Prostate gland (tissue), 2 donors: ENCODE measurements around the gene TMEM204. TPM values are rescaled to one million over a fixed set of nuclear protein-coding genes. Genes with fewer than 3 reads are reported as not detected.

Experiments
- DNase-seq: peaks from one replicate; pipeline ENCODE4 v3.0.0-alpha.2; 2019; ENCODE audit warnings: low spot score
- H3K27ac ChIP-seq, 2 donors: fragments of 200-600 bp; sonication (generic); 2 replicates each; pipeline ENCODE4 v1.5.1; 2017 to 2019
- H3K27me3 ChIP-seq: fragments of 200-600 bp; sonication (generic); replicated peaks from 2 replicates; pipeline ENCODE4 v1.5.1; 2019; ENCODE audit not compliant: insufficient read depth
- H3K36me3 ChIP-seq, 2 donors: fragments of 200-600 bp; sonication (generic); 1 replicate in 1 of 2; 2 replicates in 1 of 2; pipeline versions ENCODE4 v1.5.1 to v1.8.1; 2017 to 2019
- H3K4me1 ChIP-seq: fragments of 200-600 bp; sonication (generic); replicated peaks from 2 replicates; pipeline ENCODE4 v1.5.1; 2019
- H3K4me3 ChIP-seq, 2 donors: fragments of 200-600 bp; sonication (generic); 2 replicates each; pipeline ENCODE4 v1.5.1; 2017 to 2019
- H3K9me3 ChIP-seq: fragments of 200-600 bp; sonication (generic); 2 replicates; pipeline ENCODE4 v1.5.1; 2017
- POLR2A ChIP-seq: fragments of 450-650 bp; IDR thresholded peaks from one replicate; pipeline ENCODE4 v1.6.1; 2016; ENCODE audit warnings: antibody characterized with exemption, mild to moderate bottlenecking
- POLR2AphosphoS5 ChIP-seq: sonication (generic); formaldehyde crosslinking; IDR thresholded peaks from one replicate; pipeline ENCODE4 v1.6.1; 2017; ENCODE audit warnings: antibody characterized with exemption
- WGBS: methylation state at CpG from one replicate; pipeline ENCODE4 v1.1.5; 2018; 5-methylcytosine and 5-hydroxymethylcytosine counted together
- intact Hi-C: fragments of 100-400 bp; cut with DNase I; formaldehyde crosslinking; loops from one replicate; pipeline ENCODE4 v1.14.2; 2022
- total RNA-seq, 2 donors: library from RNA; depleted of rRNA; stranded (reverse); fragments of >200 nt; gene quantifications; one replicate each; pipeline ENCODE4 v1.1.0, GENCODE V29; 2016
- TF ChIP-seq, protein P1 (sequence below), 4 experiments: fragments of 200-600 bp in 2 of 4; fragments of 450-650 bp in 2 of 4; sonication (generic) in 2 of 4; IDR thresholded peaks; 1 replicate in 3 of 4; 2 replicates in 1 of 4; pipeline ENCODE4 v1.5.1; 2016 to 2019; ENCODE audit warnings: antibody characterized with exemption in 4 of 4, mild to moderate bottlenecking in 2 of 4, moderate library complexity in 2 of 4

TMEM204 gene
- total RNA-seq, 2 donors from 2014 or later: 20.7 to 33.9 TPM

DNA sequence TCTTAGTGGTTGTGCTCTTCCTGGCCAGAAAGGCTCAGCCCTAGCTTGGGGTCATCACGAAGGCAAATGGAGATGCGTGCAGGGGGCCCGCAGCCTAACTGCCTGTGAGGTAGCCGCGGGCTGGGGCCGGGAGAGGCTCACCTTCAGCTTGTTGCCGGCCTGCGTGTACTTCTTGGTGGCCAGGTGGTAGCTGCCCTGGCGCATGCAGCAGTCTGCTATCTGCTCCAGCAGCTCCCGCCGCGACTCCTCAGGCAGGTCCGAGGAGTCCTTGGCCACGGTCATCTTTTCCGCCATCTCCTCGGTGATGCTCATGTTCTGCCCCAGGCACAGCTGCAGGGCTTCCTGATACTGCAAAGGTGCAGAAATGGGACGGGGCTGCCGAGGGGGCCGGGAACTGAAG, 13.0 kb upstream of the TMEM204 start:
- Histone ChIP-seq H3K4me3 (no peak overlapping the region), H3K4me1 (no peaks in the 10 kb centered on the region), H3K27ac (no peak overlapping the region), H3K9me3 (no peaks in the 10 kb centered on the region), H3K27me3 (no peaks in the 10 kb centered on the region), H3K36me3 (peaks cover 0 to 10% of the 10 kb centered on the region in 2 donors)
- WGBS: 92% methylated on average over 19 of the region's 19 CpGs
- TF ChIP-seq, protein P1, sequence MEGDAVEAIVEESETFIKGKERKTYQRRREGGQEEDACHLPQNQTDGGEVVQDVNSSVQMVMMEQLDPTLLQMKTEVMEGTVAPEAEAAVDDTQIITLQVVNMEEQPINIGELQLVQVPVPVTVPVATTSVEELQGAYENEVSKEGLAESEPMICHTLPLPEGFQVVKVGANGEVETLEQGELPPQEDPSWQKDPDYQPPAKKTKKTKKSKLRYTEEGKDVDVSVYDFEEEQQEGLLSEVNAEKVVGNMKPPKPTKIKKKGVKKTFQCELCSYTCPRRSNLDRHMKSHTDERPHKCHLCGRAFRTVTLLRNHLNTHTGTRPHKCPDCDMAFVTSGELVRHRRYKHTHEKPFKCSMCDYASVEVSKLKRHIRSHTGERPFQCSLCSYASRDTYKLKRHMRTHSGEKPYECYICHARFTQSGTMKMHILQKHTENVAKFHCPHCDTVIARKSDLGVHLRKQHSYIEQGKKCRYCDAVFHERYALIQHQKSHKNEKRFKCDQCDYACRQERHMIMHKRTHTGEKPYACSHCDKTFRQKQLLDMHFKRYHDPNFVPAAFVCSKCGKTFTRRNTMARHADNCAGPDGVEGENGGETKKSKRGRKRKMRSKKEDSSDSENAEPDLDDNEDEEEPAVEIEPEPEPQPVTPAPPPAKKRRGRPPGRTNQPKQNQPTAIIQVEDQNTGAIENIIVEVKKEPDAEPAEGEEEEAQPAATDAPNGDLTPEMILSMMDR (IDR thresholded peaks at IDR 0.05): no peak
- TF ChIP-seq POLR2A (no peak), POLR2AphosphoS5 (no peak)
- intact Hi-C loops: no loop called here
- DNase-seq: no peak

DNA sequence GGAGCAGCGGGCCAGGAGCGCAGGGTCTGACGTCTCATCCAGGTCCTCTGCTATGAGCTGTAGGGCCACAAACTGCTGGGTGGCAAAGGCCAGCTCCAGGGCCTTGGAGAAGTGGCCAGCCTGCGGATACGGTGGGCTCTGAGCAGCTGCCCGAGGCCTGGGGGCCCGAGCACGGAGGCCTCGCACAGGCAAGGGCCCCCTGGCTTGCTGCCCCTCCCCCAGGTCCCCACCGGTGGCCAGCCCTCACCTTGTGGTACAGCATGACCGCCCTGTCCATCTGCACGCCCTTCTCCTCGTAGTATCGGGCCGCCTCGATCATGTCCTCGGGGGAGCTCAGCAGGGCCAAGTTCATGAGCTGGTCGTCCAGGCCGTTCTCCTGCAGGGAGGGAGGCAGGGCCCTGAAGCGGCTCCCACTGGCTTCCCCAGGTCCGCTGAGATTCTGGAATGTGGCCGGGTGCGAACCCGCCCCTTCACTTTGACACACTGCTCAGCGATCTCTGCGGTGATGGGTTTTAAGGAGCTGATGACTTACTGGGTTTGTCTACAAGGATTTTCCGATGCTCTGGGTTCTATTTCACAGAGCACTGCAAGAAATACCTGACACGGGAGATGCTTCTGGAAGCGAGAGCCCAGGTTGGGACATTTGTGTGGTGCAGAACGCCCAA, 9.8 kb upstream of the TMEM204 start:
- no peak overlapping the region for H3K27ac ChIP-seq
- H3K4me1 ChIP-seq: no peaks in the 10 kb centered on the region
- intact Hi-C loops: no loop called here
- H3K9me3 ChIP-seq: no peaks in the 10 kb centered on the region
- TF ChIP-seq POLR2AphosphoS5: no peak
- no peak for TF ChIP-seq POLR2A
- TF ChIP-seq, protein P1 (IDR thresholded peaks at IDR 0.05): no peak
- DNase-seq: no peak
- peaks cover 0 to 10% of the 10 kb centered on the region in 2 donors for H3K36me3 ChIP-seq
- WGBS: 88% methylated on average over 26 of the region's 30 CpGs
- H3K4me3 ChIP-seq: no peak overlapping the region
- no peaks in the 10 kb centered on the region for H3K27me3 ChIP-seq

DNA sequence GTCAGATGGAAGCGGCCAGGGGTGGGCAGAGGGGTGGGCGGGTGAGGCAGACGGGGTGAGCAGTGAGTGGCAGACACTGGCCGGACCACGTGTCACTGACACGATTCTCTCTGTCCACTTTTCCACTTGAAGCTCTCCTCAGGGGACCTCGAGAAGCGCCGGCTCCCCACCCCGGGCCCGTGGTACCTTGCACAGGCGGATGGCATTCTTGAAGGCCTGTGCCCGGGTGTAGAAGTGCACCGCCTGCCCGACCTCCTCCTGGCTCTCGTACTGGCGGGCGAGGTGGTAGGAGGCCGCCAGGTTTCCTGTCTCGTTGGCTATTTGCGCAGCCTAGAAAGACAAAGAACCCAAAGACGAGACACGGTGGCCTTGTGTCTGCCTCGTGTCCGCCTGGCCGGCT, 9.1 kb upstream of the TMEM204 start:
- H3K36me3 ChIP-seq: peaks cover 0 to 10% of the 10 kb centered on the region in 2 donors
- H3K27ac ChIP-seq: no peak overlapping the region
- no peak overlapping the region for H3K4me3 ChIP-seq
- no peak for DNase-seq
- TF ChIP-seq POLR2AphosphoS5 (no peak), POLR2A (no peak)
- TF ChIP-seq, protein P1 (IDR thresholded peaks at IDR 0.05): no peak
- H3K9me3 ChIP-seq: no peaks in the 10 kb centered on the region
- intact Hi-C loops: no loop called here
- 92% methylated on average over 26 of the region's 26 CpGs for WGBS
- no peaks in the 10 kb centered on the region for H3K4me1 ChIP-seq
- no peaks in the 10 kb centered on the region for H3K27me3 ChIP-seq

DNA sequence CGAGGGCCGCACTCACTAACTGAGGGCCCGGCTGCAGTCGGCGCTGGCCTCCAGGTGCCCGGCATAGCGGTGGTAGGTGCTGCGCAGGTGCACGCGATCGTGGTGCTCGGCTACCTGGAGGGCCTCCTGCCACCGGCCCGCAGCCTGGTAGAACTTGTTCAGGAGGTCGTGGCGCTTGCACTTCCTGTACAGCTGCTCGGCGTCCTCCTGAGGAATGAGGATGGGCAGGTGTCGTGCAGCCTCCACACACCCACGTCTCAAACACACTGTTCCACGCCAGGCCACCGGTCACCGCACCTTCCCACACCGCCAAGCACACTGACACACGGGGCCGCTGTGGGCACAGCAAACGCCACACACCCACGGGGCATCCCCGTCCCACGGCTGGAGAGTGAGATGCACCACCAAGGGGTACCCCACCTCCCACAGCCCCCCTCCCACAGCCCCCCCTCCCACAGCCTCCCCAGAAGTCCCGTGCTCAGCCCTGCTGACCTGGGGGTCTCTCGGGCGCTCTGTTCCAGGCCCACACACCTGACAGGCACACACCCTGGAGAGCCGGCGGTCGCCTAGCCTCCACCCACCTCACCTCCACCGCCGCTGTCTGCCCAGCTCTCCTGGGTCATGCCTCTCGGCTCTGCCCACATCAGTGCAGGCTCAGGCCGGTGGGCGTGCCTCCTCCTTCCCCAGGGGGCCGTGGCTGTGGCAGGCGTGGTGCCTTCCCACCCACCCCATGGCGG, 7.4 kb upstream of the TMEM204 start:
- TF ChIP-seq POLR2A: no peak
- no peak for TF ChIP-seq POLR2AphosphoS5
- TF ChIP-seq, protein P1 (IDR thresholded peaks at IDR 0.05): no peak
- Histone ChIP-seq H3K4me3 (no peak overlapping the region), H3K9me3 (no peaks in the 10 kb centered on the region), H3K36me3 (peaks cover 0 to 7% of the 10 kb centered on the region in 2 donors), H3K27ac (no peak overlapping the region), H3K4me1 (no peaks in the 10 kb centered on the region), H3K27me3 (no peaks in the 10 kb centered on the region)
- intact Hi-C loops: no loop called here
- 87% methylated on average over 44 of the region's 44 CpGs for WGBS
- DNase-seq: no peak
